HG03565 (cell line): ENCODE measurements around the gene PCDH9.

ENCODE experiments used
- ATAC-seq: cut with Tn5 transposase; IDR thresholded peaks from one replicate; pipeline ENCODE4 v1.9.1; 2021; ENCODE audit warnings: mild to moderate bottlenecking, moderate library complexity; ENCODE audit not compliant: unreplicated experiment

Gene PCDH9

DNA sequence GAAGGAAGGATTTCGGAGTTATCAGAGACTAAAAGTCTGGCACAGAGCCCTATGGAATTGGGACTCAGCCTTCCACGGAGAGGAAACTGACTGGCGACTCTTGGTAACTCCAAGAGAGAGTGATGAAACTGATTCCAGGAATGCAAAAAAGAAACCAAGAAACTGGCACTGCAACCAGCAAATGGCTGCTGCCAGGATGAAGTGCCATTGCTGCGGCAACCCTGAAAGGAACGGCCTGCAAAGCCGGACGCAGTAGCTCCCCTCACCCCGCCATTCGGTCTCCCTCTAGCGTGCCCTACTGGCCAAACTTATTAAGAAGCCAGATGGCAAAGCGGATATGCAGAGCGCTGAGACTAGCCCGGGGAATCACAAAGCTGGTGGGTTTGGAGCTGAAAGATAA is 236.0 kb downstream of the PCDH9 start:
- ATAC-seq: peak; percentile 63

DNA sequence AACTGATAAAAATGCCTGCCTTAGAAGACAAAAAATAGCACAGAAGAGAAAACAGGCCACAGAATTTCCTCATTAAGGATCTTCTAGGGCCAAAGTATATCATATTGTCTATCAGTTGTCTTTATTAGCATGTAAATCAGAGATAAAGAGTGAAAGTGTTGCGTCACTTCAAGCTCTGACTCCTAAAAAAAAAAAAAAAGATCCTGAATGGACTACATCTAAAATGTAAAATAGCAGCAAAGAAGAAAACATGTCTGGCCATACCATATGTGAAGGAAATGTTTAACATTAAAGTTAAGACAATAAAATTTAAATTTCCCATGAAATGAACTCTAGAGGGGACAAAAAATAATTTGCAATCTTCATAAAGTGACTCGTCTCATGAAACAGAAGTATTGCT is 237.4 kb downstream of the PCDH9 start:
- no peak for ATAC-seq

DNA sequence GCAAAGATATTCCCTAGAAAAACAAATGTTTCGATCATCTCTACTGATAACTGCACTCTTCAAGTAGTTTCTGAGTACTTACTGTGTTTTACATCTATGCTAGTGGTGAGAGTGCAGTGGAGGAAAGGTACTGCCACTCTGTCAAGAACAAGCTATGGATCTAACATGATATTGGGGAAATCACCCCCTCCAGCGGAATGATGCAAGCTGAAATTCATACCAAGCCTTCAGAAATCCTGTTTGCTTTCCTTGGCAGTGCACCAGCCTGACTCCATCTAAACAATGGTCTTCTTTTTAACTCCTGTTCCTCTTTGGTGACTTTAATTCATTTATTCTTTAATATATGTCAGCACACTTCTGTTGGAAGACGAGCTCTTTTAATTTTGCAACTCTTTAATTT is 238.0 kb downstream of the PCDH9 start:
- ATAC-seq: no peak

DNA sequence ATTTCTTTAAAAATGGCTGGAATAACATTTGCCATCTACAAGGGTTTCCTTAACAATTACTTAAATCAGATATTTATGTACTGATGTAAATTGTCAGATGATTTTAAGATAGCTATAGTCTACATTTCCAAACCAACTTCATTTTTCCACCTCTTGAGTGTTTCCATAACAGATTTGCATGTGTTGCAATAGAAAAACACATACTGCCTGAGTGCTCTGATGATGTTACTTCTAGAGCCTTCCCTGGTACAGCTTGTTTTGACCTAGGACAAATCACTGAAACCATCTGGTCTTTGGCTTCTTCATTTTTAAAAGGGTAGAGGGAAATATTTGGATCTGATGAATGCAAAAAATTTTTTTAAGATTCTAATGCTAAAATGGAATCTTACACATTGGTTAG is 245.9 kb downstream of the PCDH9 start:
- ATAC-seq: no peak

DNA sequence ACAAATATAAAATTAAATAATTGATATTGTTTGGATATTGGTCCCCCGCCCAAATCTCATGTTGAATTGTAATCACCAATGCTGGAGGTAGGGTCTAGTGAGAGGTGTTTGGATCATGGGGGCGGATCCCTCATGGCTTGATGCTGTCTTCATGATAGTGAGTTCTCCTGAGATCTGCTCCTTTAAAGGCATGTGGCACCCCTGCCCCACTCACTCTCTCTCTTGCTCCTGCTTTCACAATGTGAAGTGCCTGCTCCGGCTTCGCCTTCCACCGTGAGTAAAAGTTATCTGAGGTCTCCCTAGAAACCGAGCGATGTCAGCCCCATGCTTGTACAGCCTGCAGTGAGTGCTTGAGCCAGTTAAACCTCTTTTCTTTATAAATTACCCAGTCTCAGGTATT is 248.2 kb downstream of the PCDH9 start:
- ATAC-seq: no peak

DNA sequence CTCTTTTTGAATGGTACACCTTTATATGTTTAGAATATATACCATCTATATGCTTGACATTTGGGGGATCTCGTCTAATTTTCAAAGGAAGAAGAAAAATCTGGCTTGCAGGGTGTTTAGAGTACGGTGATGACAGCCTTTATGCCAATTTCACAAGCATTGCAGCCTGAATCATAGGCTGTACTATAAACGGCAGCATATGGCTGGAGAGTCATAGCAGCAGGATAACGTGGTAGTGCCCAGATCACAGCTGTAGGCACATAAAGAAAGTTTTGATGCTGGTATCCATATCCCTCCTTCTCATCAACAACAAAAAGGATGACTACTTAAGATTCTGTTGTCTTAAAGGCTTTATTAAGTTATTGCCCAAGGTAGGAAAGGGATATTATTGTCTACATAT is 253.0 kb downstream of the PCDH9 start:
- ATAC-seq: no peak

DNA sequence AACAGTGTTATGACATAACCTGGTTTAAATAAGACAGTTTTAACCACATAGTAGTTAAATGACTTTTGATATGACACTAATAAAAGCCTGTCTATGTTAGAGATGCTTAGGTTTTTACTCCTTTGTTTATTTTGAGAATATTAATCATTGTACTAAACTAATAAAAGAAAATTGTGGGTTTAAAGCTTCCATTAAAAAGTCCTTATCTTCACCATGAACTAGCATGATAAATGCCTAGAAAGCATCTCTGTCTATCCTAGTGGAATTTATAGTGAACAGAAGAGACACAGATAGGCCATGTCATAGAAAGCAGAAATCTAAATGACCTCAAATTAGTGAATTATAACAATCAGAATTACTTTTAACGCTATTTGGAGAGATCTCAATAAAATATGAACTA is 255.2 kb downstream of the PCDH9 start:
- ATAC-seq: no peak

DNA sequence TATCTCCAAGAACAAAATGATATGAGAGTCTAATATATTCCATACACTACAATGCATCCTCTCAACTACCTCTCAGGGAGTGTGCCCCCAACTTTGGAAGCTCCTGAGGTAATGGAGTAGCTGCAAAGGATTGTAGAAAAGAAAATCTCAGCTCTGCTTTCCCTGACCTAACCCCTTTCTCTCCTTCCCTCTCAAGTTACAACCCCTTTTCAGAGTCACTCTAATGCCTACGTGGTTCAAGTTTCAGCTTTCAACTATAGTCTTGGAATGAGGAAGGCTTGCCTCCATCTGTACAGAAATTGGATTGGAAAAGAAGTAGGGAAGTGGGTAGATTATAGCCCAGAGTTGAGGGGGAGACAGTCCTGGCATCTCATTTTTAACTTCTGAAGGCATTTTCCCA is 256.0 kb downstream of the PCDH9 start:
- no peak for ATAC-seq

DNA sequence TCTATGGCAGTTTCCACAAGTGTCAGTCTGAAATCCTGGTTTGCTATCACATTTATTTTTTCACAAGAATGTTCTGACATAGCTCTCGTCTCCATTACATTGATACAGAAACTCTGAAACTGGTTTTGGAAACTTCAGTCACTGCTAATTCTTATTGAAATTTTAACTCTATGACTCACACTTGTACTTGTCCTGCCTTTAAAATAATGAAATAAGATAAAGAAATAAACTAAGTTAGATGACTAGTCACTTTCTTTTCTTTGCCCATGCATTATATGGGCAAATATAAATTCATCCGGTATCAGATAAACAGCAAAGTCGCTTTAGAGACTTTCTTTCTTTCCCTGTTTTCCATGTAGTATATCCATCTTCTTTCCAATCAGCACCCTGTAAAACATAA is 257.5 kb downstream of the PCDH9 start:
- no peak for ATAC-seq

DNA sequence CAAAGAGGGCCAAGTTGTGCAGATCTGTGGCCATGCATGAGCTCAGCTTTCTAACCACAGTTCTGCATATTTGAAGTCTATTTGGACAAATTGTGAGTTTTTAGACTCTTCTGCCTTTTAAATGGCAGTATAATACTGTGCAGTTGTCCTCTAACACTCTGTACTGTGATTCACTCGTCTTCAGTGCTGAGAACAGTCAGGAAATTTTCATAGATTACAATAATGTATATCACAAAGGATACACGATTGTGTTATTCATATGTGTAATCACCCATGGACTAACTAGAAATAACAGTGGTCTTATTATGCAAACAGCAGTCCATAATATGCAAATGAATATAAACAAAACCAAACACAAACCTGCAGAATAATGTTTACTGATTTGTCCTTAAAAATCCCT is 259.1 kb downstream of the PCDH9 start:
- ATAC-seq: no peak

DNA sequence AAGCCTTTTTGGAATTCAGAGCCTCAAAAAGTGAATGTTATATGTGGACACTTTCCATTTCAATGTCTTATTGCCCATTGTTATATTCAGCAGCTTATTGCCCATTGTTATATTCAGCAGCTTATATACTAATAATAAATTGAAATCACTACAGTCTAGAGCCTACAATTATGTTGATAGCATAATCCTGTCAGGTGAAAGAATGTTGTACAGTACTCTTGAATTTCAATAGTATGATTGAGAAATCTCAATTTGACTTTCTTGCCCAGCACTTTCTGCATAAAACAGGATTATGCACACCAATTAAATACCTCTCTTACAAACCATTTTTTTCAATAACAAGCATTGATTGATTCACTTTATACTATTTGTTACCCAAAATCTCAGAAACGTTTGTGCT is 260.8 kb downstream of the PCDH9 start:
- ATAC-seq: no peak

DNA sequence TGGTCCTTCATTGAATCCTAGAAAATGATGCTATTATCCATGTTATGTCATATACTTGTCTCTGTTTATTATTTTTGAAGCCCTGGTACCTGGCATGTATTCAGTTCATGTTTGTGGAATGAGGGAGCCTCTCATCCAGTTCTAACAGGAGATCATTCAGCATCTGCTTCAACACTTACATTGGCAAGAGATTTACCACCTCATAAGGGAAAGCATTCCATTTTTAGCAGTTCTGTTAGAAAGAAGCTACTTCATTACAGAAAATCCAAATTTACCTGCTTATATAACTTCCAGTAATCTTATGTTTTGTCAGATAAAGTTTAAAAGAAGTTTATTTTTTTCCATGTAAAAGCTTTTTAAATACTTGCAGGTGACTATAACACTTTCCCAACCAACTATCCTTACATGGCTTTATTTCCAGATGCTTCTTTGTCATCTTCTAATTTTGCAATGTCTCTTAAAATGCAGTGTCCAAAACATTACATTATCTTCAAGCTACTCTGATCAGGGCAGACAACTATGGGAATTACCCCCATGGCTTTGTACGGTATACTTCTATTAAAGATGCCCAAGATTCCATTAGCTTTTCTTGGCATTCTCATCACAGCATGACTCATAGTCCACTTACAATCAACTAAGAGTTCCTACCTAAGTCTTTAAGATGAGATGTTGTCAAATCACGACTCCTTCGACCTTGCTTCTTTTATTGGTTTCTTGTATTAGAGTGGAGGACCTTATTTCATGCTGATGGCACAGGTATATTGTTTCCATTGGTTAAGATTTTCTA is 262.1 kb downstream of the PCDH9 start:
- ATAC-seq: no peak

DNA sequence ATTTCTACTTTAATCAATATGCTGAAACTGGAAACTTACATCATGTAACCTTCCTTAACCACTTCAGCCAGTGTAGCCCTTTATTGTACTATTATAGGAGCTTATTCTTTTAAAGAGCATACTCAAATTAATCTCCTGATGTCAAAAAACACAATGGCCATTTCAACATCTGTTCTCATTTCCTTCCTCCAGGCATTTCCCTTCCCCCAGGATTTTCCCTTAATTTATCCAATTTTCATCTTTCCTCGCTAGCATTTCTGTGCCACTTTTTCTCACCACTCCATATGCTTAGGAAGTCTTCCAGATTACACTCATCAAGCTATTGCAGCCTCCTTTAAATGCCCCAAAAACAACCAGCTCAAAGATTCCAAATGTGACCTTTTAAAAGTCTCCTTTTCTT is 265.0 kb downstream of the PCDH9 start:
- no peak for ATAC-seq

DNA sequence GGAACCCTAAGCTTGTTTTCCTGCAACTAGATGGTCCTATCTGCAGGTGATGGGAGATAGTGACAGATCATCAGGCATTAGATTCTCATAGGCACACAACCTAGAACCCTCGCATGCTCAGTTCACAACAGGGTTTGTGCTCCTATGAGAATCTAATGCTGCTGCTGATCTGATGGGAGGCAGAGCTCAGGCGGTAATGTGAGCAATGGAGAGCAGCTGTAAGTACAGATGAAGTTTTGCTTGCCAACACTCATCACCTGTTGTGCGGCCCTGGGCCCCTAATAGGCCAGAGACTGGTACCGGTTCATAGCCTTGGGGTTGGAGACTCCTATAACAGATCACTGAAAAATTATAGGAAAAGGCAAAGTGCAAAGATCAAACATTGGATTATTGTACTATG is 267.2 kb downstream of the PCDH9 start:
- ATAC-seq: no peak

DNA sequence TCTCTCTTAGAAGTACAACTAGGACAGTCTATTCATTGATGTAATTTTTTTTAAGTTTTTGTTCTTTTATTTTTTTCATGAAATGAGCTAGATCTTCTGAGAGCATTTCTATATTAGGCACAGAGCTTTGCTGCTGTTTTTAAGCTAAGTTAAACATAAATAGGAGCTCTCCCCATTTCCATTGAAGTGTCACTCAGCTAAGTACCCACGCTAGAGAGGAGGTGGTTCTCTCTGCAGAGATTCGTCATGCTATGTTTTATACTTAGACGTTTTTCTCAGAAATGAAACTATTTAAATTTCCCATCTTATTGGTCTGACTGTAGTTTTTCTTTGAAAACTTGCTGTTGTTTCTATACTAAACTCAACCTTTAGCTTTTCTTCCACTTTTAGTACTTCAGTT is 271.5 kb downstream of the PCDH9 start:
- no peak for ATAC-seq

DNA sequence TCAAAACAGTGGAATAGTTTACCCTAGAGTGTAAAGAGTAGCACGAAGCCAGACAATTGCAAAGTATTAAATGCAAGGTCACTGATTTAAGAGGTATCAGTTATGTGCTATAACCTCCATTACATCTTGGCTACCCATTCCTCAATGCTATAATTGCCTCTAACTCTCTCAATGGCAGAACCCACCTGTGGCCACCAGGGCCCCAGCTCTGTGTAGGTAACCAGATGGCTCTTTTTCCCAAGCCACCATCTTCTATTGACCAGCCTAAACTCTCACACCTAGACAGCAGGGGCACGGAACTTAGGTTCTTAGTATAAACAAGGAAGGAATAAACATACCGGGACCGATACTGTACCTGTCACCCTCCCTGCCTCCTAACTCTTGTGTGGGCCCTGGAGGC is 277.6 kb downstream of the PCDH9 start:
- no peak for ATAC-seq

DNA sequence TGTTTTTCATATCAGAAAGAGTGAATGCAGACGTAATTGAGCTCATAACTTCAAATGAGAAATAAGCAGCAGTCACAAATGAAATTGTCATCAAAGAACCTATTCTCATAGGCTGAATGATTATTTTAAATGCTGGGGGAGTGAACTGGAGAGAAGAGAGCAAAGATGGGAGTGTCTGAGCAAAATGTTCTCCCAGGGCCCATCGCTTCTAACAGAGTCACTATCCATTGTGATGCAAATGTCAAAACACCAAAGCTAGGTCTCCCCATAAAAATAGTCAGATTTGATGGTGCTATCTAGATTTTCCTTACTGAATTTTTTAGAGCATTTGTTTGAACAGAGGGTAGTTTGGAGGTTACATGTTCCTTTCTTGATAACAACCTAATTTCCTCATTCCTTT is 278.7 kb downstream of the PCDH9 start:
- ATAC-seq: no peak

DNA sequence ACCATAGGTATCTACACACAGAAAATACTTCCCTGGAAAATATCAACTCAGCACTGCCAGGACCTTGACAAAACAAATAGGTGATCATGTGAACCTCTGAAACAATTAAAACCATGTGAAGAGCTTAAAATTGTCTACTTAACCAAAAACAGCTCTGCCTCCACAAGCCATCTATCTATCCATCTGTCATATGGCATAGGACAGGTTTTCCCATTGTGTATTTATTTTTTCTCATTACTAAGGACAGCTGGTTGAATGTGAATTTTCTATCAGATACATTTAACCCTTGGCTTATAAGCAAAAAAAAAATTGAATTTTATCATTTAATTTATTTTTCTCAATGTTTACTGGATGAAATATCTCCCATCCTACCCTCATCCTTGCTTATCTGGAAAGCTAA is 279.5 kb downstream of the PCDH9 start:
- ATAC-seq: no peak

DNA sequence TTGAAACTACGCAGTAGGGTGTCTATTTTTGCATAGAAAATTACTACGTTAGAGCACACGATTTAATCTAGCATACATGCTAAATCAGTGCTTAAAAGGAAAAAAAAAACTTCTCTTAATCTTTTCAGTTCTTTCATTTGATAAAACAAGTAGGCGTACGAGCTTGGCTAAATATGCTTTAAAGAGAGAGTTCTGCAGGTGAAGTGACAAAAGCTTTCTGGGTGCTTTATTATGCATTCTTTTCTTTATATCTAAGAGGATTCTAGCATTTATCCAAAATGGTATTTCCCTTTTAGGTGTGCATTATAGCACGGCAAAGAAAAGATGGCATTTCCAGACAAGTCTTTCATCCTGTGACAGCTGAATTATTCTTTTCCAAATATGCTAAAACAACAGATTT is 281.2 kb downstream of the PCDH9 start:
- ATAC-seq: no peak

DNA sequence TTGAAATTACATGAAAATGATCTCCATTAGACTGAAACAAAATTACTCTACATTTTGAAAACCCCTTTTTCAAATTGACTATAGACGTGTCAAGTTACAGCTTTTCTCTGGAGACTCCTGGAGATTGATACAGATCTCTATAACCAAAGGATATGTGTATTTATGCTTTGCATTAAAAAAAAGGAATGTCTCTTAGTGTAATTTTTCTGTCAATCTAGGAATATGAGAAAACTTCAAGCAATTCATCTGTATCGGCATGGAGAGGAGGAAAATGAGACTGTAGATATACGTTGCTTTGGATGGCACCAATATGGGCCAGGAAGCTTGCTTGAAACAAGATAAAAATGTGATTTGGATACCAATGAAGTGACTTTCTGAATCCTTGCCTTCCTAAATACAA is 286.6 kb downstream of the PCDH9 start:
- no peak for ATAC-seq

DNA sequence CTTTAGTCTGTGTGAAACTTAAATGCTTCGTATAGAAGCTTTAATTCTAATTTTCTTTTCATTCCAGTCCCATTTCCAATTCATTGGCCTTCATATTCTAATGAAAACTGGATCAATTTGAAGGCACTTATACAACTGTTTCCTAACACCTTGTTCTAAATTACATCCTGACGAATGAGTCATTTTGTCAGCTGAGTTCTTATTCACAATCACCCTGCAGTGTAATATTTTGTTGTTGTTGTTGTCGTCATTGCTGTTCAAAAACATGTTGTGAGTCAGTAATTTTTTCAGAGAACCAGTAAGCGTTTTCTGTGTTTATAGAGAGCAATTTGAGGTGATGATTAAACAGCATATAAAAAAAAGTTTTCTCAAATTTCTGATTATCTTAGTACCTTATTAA is 290.0 kb downstream of the PCDH9 start:
- ATAC-seq: no peak

DNA sequence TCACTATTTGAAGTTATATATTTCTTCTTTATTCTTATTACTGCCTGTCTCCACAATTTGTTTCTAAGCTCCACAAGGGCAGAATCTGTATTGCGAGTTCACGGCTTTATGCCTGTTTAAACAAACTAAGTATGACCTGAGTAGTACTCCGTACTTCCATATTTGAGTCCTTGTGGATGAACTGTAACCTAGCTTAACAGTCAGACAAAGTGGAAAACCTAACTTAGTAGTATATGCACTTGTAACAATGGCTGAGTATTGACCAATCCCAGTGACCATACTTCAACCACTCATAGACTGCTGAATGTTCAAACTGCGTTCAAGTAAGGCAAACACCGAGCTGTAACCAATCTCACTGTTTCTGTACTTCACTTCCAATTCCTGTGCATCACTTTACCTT is 292.7 kb downstream of the PCDH9 start:
- ATAC-seq: no peak

DNA sequence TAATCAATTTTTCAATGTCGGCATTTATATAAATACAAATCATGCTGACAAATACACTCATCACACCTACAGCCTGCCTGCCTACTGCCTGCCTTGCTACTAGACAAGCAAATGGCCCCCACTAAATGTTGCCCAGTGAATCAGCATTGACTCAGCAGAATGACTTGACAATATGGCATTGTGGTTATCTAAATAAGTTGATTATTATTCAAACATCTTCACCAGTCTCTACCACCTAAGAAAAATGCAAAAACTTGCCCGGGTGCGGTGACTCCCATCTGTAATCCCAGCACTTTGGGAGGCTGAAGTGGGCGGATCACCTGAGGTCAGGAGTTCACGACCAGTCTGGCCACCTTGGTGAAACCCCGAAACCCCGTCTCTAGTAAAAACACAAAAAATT is 296.1 kb downstream of the PCDH9 start:
- ATAC-seq: no peak
